Ovary (tissue), 3 donors: ENCODE results near the gene SEC24C.

Source experiments
- EP300 ChIP-seq: sonication (generic); formaldehyde crosslinking; IDR thresholded peaks from one replicate; pipeline ENCODE4 v1.6.1; 2017; ENCODE audit warnings: antibody characterized with exemption
- TF ChIP-seq, protein P1 (sequence below), 3 donors: fragments of 450-650 bp in 2 of 3; fragments of 200-600 bp in 1 of 3; IDR thresholded peaks; one replicate each; pipeline versions ENCODE4 v1.5.1 to v1.8.0; 2016 to 2022; ENCODE audit warnings: antibody characterized with exemption in 3 of 3, mild to moderate bottlenecking in 1 of 3
- donor health status: DM: no; HTN: no; CAD: no.

GRCh38 chr10:73817826-73818225 is 73.7 kb downstream of the SEC24C start:
- no peak for TF ChIP-seq EP300
- TF ChIP-seq, protein P1, sequence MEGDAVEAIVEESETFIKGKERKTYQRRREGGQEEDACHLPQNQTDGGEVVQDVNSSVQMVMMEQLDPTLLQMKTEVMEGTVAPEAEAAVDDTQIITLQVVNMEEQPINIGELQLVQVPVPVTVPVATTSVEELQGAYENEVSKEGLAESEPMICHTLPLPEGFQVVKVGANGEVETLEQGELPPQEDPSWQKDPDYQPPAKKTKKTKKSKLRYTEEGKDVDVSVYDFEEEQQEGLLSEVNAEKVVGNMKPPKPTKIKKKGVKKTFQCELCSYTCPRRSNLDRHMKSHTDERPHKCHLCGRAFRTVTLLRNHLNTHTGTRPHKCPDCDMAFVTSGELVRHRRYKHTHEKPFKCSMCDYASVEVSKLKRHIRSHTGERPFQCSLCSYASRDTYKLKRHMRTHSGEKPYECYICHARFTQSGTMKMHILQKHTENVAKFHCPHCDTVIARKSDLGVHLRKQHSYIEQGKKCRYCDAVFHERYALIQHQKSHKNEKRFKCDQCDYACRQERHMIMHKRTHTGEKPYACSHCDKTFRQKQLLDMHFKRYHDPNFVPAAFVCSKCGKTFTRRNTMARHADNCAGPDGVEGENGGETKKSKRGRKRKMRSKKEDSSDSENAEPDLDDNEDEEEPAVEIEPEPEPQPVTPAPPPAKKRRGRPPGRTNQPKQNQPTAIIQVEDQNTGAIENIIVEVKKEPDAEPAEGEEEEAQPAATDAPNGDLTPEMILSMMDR (IDR thresholded peaks at IDR 0.05) = no peak
